A673 (cell line): ENCODE measurements around the gene KCNMA1.

Source experiments
- CTCF ChIP-seq: fragments of 300-800, 200-600 bp; sonication (generic); conservative IDR thresholded peaks from 2 replicates; pipeline ENCODE4 v1.5.1; 2017; ENCODE audit warnings: low read depth, mild to moderate bottlenecking, antibody characterized with exemption, low read length, moderate library complexity, mixed read lengths
- EZH2 ChIP-seq: fragments of 200-600 bp; sonication (generic); IDR thresholded peaks from 2 replicates; pipeline ENCODE4 v1.6.1; 2017; ENCODE audit warnings: borderline replicate concordance, low read depth, mild to moderate bottlenecking, mixed read lengths, antibody characterized with exemption, low read length; ENCODE audit not compliant: poor library complexity, severe bottlenecking

GRCh38 chr10:77641344-77641743 is 3.7 kb upstream of the KCNMA1 start:
- no peak for TF ChIP-seq CTCF
- no peak for TF ChIP-seq EZH2
